ENCODE data around the gene NUP93. TPM values are rescaled to one million over a fixed set of nuclear protein-coding genes. Genes with fewer than 3 reads are reported as not detected.

Gene NUP93
- total and polyA plus RNA-seq, 2 experiments from 2014 or later, result 139 to 187 TPM

DNA sequence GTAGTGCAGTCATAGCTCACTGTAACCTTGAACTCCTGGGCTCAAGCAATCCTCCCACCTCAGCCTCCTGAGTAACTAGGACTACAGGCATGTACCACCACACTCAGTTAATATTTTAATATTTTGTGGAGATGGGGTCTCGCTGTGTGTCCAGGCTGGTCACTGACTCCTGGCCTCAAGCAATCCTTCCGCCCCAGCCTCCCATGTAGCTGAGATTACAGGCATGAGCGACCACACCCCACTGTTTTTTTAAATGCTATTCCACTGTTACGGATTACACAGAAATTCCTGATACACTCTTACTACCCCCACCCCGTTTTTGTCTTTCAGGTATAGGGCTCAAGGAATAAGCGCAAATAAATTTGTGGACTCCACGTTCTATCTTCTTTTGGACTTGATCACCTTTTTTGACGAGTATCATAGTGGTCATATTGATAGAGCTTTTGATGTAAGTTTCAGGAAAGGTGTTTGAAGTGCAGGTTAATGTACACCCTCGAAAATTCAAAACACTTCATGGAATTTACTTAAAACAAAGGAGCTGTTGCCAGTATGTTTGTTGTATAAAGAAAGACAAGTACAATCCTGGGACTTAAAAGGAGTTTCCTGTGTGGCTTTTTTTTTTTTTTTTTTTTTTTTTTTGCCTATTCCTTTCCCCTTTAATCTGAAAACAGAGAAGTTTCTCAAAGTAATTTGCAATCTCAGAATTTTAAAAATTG is 108.9 kb downstream of the NUP93 start:
- no peak overlapping the region for H2AFZ ChIP-seq
- H3K79me2 ChIP-seq (replicated peaks; ENCODE audit: insufficient read depth), result no peaks in the 10 kb centered on the region
- no peaks in the 10 kb centered on the region for H3F3A ChIP-seq (replicated peaks; ENCODE audit: low read depth)
- H3K36me3 ChIP-seq (ENCODE audit: insufficient read depth), result peaks cover 29% of the 10 kb centered on the region
- H3K4me3 ChIP-seq, result no peak overlapping the region
- no peaks in the 10 kb centered on the region; the same call in 1 of the 2 replicates for H4K20me1 ChIP-seq (replicated peaks; ENCODE audit: insufficient read depth)
- H3K4me1 ChIP-seq (ENCODE audit: insufficient read depth), result no peaks in the 10 kb centered on the region
- DNase-seq (ENCODE audit: low spot score), result no peak
- ATAC-seq, result no peak
- H3K27me3 Mint-ChIP-seq (ENCODE audit: insufficient read depth, low read depth, poor library complexity), result peaks cover 6% of the 10 kb centered on the region
- no peaks in the 10 kb centered on the region for H3K9me2 ChIP-seq (ENCODE audit: insufficient read depth)
- no peaks in the 10 kb centered on the region for H3K27me3 ChIP-seq (ENCODE audit: insufficient read depth)
- peaks cover 83% of the 10 kb centered on the region for H3K36me3 Mint-ChIP-seq (ENCODE audit: low read depth)
- TF ChIP-seq CTCF (conservative IDR thresholded peaks at IDR 0.05; ENCODE audit: low read depth in 2 of 2) (no peak), STAT1 (IDR thresholded peaks at IDR 0.05; ENCODE audit: unreplicated experiment) (no peak), EZH2phosphoT487 (IDR thresholded peaks at IDR 0.05; ENCODE audit: unreplicated experiment) (no peak), ZNF462 (CRISPR knock-in tag; IDR thresholded peaks at IDR 0.05) (no peak), POLR2AphosphoS5 (IDR thresholded peaks at IDR 0.05; ENCODE audit: low read depth) (no peak)
- H3K27ac Mint-ChIP-seq, result no peak overlapping the region
- H3K27ac ChIP-seq (ENCODE audit: low read depth), result no peak overlapping the region
- H3K4me1 Mint-ChIP-seq, result no peaks in the 10 kb centered on the region
- no peaks in the 10 kb centered on the region for H3K9me3 Mint-ChIP-seq
- H3K4me3 Mint-ChIP-seq, result no peak overlapping the region
- H3K4me2 ChIP-seq, result no peak overlapping the region

All from GM23338 (cell line).